ENCODE data around the gene CACNA1H.

DNA sequence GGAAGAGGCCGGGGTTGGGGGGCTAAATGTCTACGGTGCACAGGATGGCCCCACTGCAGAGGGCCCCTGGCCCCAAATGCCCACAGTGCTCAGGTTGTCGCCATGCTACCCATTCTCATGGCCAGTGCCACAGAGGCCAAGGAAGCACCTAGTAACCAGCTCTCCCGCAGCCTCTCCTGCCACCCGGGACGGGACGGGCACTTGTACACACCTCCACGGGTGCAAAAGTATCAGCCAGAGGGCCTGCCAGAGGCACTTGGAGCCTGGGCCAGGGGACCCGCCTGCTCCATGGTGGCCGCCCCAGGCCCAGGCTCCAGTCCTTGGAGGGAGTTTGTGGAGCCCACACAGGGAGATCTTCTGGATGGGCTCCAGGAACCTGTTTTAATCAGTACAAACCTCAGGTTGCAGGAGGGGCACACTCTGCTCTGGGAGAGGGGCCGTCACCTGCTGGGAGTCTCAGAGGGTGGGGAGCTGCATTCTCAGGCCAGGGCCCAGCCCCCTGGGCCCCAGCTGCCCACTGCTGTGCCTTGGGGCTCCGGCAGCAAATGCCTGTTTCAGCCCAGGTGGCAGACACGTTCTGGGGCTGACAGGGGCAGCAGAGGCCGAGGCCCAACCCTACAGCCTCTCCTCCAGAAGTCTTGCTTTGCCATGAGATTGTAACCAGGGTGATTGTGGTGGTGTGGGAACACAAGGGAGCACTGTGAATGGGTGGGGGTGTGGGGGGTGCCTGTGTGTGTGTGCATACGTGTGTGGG lies 110.9 kb downstream of the CACNA1H start:
- TF ChIP-seq, protein P1, sequence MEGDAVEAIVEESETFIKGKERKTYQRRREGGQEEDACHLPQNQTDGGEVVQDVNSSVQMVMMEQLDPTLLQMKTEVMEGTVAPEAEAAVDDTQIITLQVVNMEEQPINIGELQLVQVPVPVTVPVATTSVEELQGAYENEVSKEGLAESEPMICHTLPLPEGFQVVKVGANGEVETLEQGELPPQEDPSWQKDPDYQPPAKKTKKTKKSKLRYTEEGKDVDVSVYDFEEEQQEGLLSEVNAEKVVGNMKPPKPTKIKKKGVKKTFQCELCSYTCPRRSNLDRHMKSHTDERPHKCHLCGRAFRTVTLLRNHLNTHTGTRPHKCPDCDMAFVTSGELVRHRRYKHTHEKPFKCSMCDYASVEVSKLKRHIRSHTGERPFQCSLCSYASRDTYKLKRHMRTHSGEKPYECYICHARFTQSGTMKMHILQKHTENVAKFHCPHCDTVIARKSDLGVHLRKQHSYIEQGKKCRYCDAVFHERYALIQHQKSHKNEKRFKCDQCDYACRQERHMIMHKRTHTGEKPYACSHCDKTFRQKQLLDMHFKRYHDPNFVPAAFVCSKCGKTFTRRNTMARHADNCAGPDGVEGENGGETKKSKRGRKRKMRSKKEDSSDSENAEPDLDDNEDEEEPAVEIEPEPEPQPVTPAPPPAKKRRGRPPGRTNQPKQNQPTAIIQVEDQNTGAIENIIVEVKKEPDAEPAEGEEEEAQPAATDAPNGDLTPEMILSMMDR (IDR thresholded peaks at IDR 0.05; ENCODE audit: low read depth, low read length, poor library complexity, severe bottlenecking), result no peak
- no peak for TF ChIP-seq EZH2phosphoT487 (IDR thresholded peaks at IDR 0.05; ENCODE audit: borderline replicate concordance, low read length)

Measured in DOHH2 (cell line).